ENCODE results near the gene TFEB.

Gene TFEB

DNA sequence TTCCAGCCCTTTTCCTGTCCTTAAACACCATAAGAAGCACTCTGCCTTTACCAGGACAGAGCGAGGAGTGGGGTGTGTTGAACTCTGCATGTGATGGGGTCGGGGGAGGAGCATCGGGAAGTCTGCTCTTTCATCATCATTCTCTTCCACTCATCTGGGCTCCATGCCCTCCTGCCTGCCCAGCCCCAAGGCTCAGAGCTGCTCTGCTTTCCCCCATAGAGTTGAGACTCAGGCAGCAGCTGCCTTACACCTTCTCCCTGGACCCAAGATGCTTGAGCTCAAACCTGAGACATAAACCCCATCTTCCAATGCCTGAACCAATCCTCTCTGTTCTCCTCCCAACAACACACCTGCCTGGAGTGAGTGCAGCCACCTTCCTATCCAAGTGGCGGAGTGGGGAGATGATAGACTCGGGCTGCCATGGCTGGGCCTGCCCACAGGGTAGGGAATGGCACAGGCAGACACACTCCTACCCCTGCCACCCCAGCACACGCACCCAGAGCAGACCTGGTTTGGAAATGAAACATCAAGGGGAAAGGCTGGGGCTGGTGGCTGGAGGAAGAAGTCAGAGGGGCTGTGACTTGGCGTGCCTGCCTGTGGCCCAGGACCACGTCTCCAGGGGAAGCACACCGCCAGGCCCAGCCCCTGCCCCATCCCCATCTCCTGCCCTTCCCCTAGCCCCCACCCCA lies 28.4 kb downstream of the TFEB start:
- TF ChIP-seq EGR1 (IDR thresholded peaks at IDR 0.05) (no peak), TAF1 (IDR thresholded peaks at IDR 0.05; ENCODE audit: low read depth) (no peak), ZBTB7A (IDR thresholded peaks at IDR 0.05; ENCODE audit: low read depth) (no peak), USF1 (IDR thresholded peaks at IDR 0.05) (no peak), EP300 (IDR thresholded peaks at IDR 0.05; ENCODE audit: borderline replicate concordance) (no peak), MAX (IDR thresholded peaks at IDR 0.05) (no peak), TCF12 (IDR thresholded peaks at IDR 0.05; ENCODE audit: low read depth) (no peak), FOXM1 (IDR thresholded peaks at IDR 0.05; ENCODE audit: borderline replicate concordance, low read depth) (no peak), TEAD4 (IDR thresholded peaks at IDR 0.05) (no peak), CEBPB (IDR thresholded peaks at IDR 0.05) (no peak), RAD21 (IDR thresholded peaks at IDR 0.05; ENCODE audit: low read depth) (no peak), CREB1 (IDR thresholded peaks at IDR 0.05; ENCODE audit: low read depth) (no peak), NFIC (IDR thresholded peaks at IDR 0.05) (no peak), YY1 (IDR thresholded peaks at IDR 0.05; ENCODE audit: low read depth) (no peak)
- TF ChIP-seq, protein P1, sequence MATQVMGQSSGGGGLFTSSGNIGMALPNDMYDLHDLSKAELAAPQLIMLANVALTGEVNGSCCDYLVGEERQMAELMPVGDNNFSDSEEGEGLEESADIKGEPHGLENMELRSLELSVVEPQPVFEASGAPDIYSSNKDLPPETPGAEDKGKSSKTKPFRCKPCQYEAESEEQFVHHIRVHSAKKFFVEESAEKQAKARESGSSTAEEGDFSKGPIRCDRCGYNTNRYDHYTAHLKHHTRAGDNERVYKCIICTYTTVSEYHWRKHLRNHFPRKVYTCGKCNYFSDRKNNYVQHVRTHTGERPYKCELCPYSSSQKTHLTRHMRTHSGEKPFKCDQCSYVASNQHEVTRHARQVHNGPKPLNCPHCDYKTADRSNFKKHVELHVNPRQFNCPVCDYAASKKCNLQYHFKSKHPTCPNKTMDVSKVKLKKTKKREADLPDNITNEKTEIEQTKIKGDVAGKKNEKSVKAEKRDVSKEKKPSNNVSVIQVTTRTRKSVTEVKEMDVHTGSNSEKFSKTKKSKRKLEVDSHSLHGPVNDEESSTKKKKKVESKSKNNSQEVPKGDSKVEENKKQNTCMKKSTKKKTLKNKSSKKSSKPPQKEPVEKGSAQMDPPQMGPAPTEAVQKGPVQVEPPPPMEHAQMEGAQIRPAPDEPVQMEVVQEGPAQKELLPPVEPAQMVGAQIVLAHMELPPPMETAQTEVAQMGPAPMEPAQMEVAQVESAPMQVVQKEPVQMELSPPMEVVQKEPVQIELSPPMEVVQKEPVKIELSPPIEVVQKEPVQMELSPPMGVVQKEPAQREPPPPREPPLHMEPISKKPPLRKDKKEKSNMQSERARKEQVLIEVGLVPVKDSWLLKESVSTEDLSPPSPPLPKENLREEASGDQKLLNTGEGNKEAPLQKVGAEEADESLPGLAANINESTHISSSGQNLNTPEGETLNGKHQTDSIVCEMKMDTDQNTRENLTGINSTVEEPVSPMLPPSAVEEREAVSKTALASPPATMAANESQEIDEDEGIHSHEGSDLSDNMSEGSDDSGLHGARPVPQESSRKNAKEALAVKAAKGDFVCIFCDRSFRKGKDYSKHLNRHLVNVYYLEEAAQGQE (IDR thresholded peaks at IDR 0.05; ENCODE audit: low read depth): no peak

- TF ChIP-seq RAD21 (IDR thresholded peaks at IDR 0.05; ENCODE audit: low read depth): peak; percentile 71
- no peak for TF ChIP-seq MAX (IDR thresholded peaks at IDR 0.05)
- TF ChIP-seq CEBPB (IDR thresholded peaks at IDR 0.05): no peak
- TF ChIP-seq TCF12 (IDR thresholded peaks at IDR 0.05; ENCODE audit: low read depth): no peak
- TF ChIP-seq TEAD4 (IDR thresholded peaks at IDR 0.05): peak; percentile 44; the same call in 1 of the 2 replicates
- 0 out of 2 replicates have a peak, but pooled peaks have one; percentile 17 for TF ChIP-seq ZBTB7A (IDR thresholded peaks at IDR 0.05; ENCODE audit: low read depth)
- TF ChIP-seq FOXM1 (IDR thresholded peaks at IDR 0.05; ENCODE audit: borderline replicate concordance, low read depth): no peak
Observed at GRCh38 chr6:41705996-41706835, 29.2 kb downstream of the TFEB start.

- no peak for TF ChIP-seq NFIC (IDR thresholded peaks at IDR 0.05)
- TF ChIP-seq CEBPB (IDR thresholded peaks at IDR 0.05): no peak
- TF ChIP-seq FOXM1 (IDR thresholded peaks at IDR 0.05; ENCODE audit: borderline replicate concordance, low read depth): no peak
- no peak for TF ChIP-seq EP300 (IDR thresholded peaks at IDR 0.05; ENCODE audit: borderline replicate concordance)
- no peak for TF ChIP-seq ZBTB7A (IDR thresholded peaks at IDR 0.05; ENCODE audit: low read depth)
- TF ChIP-seq TAF1 (IDR thresholded peaks at IDR 0.05; ENCODE audit: low read depth): no peak
- TF ChIP-seq RAD21 (IDR thresholded peaks at IDR 0.05; ENCODE audit: low read depth): no peak
- TF ChIP-seq YY1 (IDR thresholded peaks at IDR 0.05; ENCODE audit: low read depth): no peak
- TF ChIP-seq TCF12 (IDR thresholded peaks at IDR 0.05; ENCODE audit: low read depth): no peak
- no peak for TF ChIP-seq EGR1 (IDR thresholded peaks at IDR 0.05)
Observed at GRCh38 chr6:41705311-41705995, 30.0 kb downstream of the TFEB start.

DNA sequence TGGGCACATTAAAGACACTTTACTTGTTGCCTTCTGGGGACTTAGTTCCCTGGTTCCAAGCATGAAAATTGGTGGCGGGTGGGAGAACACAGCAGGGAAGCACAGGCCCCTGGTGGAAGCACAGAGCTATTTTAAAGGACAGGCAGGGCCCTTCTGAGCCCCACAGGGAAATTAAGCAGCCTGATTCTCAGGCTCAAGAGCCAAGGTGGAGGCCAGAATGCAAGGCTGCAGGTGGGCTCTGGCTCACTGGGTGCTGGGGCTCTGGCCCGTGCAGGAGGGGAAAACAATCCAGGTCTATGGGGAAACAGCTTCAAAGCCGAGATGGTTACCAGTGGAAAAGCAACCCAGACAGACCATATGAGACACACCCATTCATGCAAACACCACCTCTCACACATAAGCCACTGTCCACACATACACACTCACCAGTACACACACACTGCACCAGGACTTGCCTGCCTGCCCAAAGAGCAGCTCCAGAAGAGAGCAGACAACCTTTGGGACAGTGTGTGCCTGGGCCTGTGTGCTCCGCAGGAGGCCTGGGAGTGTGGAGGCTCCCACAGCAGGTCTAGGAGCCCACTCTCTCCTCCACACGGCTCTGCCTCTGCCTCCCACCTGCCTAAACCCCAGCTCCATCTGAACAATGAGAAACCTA lies 30.6 kb downstream of the TFEB start:
- TF ChIP-seq CREB1 (IDR thresholded peaks at IDR 0.05; ENCODE audit: low read depth) (no peak), EGR1 (IDR thresholded peaks at IDR 0.05) (no peak), MAX (IDR thresholded peaks at IDR 0.05) (no peak), NFIC (IDR thresholded peaks at IDR 0.05) (no peak)
- TF ChIP-seq, protein P1 (IDR thresholded peaks at IDR 0.05; ENCODE audit: low read depth): no peak

DNA sequence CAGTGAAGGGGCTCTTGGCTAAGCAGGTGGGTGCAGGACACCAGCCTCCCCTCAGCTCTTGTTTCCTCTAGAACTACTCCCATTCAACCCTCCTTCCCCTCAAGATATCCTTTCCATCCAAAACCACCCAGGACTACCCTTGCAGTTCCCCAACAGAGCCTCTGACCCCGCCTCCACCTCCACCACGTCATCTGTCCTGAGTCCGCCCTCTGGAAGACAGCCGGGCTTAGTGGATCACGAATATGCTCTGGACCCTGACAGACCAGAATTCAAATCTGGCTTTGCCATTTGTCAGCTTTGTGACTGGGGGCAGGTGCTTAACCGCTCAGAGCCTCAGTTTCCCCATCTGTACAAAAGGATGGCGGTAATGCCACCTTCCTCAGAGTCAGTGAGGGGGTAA lies 31.4 kb downstream of the TFEB start:
- TF ChIP-seq TCF12 (IDR thresholded peaks at IDR 0.05; ENCODE audit: low read depth) (no peak), YY1 (IDR thresholded peaks at IDR 0.05; ENCODE audit: low read depth) (no peak), USF1 (IDR thresholded peaks at IDR 0.05) (no peak), FOXM1 (IDR thresholded peaks at IDR 0.05; ENCODE audit: borderline replicate concordance, low read depth) (no peak), RAD21 (IDR thresholded peaks at IDR 0.05; ENCODE audit: low read depth) (no peak)

Measured in Ishikawa (cell line).